Measurements from ENCODE around the gene MRC2. TPM values are rescaled to one million over a fixed set of nuclear protein-coding genes. Genes with fewer than 3 reads are reported as not detected.
A peak's percentile ranks its signal among the peaks of the same experiment; 100 is the strongest.

MRC2 gene
- total RNA-seq, 1 donor: 245 TPM

DNA sequence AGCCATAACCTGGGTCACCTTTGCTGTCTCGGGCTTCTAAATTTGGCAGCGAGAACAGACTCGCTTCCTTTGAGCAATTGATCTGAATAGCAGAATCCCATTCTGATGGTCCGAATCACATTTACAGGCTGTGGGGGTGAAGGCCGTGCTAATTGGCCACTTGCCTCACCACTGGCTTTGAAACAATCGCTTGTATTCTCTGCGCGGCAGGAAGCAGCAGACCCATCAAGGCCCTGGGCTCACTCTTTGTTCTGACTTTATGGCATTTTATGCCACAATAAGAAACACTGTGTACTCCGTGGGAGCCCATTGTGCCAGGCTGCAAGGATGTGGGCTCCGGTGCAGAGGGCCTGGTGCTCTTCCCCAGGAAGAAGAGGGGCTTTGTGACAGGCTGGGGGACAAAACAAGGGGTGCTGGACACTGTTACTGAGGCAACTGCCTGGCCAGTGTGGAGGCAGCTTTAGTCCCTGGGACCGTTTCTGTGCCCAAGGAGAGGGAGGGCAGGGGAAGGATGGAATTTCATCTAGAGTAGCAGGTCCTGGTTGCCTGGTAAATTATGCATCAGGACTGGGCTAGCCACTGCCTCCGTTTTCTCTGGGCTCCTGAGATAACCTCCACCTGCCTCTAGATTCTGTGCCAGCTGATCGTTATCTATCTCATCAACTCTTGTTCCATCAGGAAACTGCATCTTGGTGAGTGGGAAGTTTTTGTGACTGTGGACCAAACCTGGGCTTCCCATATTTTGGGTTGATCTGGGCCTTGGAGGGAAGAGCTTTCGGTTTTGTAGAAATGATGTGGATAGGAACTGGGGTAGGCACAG, 78.5 kb downstream of the MRC2 start:
- DNase-seq (ENCODE audit: low read depth): peak; percentile 21
- H3K4me3 ChIP-seq (ENCODE audit: low read depth, low read length): no peak overlapping the region
- TF ChIP-seq, protein P1, sequence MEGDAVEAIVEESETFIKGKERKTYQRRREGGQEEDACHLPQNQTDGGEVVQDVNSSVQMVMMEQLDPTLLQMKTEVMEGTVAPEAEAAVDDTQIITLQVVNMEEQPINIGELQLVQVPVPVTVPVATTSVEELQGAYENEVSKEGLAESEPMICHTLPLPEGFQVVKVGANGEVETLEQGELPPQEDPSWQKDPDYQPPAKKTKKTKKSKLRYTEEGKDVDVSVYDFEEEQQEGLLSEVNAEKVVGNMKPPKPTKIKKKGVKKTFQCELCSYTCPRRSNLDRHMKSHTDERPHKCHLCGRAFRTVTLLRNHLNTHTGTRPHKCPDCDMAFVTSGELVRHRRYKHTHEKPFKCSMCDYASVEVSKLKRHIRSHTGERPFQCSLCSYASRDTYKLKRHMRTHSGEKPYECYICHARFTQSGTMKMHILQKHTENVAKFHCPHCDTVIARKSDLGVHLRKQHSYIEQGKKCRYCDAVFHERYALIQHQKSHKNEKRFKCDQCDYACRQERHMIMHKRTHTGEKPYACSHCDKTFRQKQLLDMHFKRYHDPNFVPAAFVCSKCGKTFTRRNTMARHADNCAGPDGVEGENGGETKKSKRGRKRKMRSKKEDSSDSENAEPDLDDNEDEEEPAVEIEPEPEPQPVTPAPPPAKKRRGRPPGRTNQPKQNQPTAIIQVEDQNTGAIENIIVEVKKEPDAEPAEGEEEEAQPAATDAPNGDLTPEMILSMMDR (IDR thresholded peaks at IDR 0.05; ENCODE audit: insufficient read depth, low read length): no peak

DNA sequence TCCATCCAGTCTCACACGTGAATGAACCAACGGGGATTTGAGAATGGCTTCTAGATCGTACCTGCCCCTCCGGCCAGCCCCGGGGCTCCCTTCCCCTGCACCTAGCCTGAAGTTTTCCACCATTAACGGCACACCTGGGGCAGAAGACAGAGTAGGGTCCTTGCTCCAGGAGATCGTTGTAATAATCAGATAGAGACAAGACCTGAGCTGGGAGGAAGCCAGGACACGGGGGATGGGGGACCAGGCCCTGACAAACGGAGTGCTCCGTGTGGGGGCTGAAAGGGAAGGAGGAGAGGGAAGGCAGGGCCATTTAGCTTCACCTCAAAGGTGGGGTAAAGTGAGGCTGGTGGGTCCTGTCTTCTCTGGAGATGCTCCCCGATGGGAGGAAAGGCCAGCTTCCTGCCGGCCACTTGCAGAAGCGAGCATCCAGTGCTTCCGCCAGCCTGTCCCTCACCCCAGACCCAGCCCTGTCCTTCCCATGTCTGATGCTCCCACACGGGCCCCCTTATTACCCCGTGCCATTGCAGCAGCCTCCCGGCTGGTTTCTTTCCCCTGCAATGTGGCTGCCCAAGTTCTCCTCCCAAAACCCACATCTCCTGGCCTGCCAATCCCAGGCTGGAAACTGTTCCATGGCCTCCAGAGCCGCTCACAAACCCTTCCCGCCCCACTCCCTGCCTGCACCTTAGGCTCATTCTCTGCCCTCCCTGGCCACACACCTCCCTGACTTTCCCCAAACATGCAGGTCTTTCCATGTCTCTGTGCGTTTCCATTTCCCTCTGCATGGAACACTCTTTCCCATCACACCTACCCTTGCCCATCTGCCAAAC, 79.3 kb downstream of the MRC2 start:
- TF ChIP-seq, protein P1 (IDR thresholded peaks at IDR 0.05; ENCODE audit: insufficient read depth, low read length): no peak
- no peak for DNase-seq (ENCODE audit: low read depth)
- H3K4me3 ChIP-seq (ENCODE audit: low read depth, low read length): no peak overlapping the region

DNA sequence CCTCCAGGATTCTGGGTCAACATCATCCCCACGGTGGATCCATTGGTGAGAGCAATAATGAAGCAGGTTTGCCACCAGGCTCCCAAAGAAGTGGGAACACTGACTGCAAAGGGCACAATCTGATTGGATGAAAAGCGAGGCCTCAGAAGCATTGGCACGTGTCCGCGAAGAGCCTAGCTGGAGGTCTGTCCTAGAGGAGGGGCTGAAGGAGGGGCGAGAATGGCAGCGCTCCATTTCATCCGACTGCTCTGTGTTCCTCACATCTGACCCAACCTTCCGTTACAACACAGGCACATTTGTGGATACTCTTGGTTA, 79.9 kb downstream of the MRC2 start:
- H3K4me3 ChIP-seq (ENCODE audit: low read depth, low read length): no peak overlapping the region
- no peak for DNase-seq (ENCODE audit: low read depth)
- TF ChIP-seq, protein P1 (IDR thresholded peaks at IDR 0.05; ENCODE audit: insufficient read depth, low read length): no peak

DNA sequence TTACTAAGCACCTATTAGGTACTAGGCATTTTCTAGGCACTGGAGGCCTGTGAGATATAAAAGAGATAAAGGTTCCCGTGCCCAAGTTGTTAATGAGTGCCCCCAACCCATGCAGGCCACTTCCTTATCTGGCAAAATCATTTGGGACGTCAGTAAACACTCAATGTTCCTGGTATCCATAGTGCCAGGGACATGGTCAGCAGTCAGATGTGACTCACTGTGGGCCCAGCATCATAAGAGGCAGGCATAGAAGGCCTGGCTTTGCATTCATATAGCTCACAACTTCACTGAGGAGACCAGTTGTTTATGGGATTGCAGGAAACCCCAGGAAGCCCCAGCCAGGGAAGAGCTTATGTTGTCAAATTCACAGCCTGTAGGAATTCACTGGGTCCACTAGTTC, 81.1 kb downstream of the MRC2 start:
- H3K4me3 ChIP-seq (ENCODE audit: low read depth, low read length): no peak overlapping the region

DNA sequence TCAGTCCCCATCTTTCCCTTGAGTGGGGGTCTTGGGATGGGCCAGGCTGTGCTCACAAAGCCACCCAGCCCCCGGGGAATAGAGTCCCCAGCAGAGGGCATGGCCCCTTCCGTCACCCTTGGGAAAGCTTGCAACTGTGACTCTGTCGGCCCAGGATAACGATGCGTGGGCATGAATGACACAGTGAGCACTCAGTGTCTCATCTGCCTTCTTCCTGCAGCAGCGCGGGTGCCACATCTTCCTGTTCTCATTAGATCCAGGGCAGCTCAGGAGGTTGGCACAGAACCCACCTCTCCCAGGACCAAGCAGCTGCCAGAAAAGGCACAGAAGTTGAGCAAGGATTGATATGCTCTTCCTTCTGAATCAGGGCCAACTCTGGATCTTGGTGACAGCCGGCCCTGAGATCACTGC, 84.7 kb downstream of the MRC2 start:
- DNase-seq (ENCODE audit: low read depth): no peak
- TF ChIP-seq, protein P1 (IDR thresholded peaks at IDR 0.05; ENCODE audit: insufficient read depth, low read length): no peak
- no peak overlapping the region for H3K4me3 ChIP-seq (ENCODE audit: low read depth, low read length)

More for the DNA sequence above, 81.1 kb downstream of the MRC2 start:
- TF ChIP-seq, protein P1 (IDR thresholded peaks at IDR 0.05; ENCODE audit: insufficient read depth, low read length): no peak
- no peak for DNase-seq (ENCODE audit: low read depth)

DNA sequence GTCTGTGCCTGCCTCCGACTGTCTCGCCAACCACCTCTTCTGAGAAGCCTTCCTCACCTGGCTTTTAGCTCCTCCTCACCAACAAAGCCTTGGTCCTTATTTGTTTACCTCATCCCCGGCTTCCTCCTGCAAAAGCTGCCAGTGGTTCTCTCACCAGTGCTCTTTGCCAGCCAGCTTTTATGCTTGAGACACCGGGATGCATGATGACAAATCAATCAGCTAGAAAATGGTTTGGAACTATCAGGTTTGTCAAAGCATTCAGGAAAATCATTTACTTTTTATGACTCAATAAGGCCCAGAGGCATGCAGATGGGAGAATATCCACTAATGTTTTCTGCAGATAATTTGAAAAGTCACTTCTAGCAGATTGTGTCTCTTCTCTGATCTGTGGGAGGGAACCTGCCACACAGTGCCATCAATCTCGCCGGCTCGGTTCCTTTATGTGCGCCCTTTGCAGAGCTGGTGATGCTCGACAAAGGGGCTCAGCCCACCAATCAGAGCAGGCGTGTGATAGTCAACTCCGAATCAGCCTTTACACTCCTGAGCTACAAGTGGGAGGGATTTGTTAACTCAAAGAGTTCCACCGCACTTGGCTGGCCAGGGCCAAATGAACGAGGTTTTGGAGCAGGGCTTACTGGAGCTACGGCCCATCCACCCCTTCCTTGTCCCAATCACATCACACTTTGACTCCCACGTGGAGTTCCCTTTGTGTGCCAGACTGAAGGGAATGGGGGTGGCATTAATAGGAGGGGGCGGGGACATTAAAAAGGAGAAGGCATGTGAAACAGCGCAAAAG, 85.8 kb downstream of the MRC2 start:
- TF ChIP-seq, protein P1 (IDR thresholded peaks at IDR 0.05; ENCODE audit: insufficient read depth, low read length): no peak
- DNase-seq (ENCODE audit: low read depth): no peak

More for the DNA sequence above, 85.8 kb downstream of the MRC2 start:
- H3K4me3 ChIP-seq (ENCODE audit: low read depth, low read length): no peak overlapping the region

Measured in fibroblast of the aortic adventitia (primary cell).